ENCODE data around the gene PITPNC1.

The PITPNC1 gene

DNA sequence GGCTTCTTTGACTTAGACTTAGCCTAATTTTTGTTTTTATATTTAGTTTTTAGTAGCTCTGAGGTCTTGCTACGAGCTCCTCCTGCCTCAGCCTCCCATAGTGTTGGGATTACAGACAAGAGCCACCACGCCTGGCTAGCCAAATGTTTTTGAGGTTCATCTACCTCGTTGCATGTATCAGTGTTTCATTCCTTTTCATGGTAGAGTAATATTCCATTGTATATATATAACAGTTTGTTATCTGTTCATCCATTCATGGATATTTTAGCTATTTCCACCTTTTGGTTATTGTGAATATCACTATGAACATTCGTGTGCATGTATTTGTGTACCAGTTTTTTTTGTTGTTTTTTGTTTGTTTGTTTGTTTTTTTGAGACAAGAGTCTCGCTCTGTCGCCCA is 352.8 kb downstream of the PITPNC1 start:
- no peak for TF ChIP-seq CTCF (conservative IDR thresholded peaks at IDR 0.05; ENCODE audit: low read depth, low read length)
- no peaks in the 10 kb centered on the region for H3K4me1 ChIP-seq (ENCODE audit: low read depth, poor library complexity, severe bottlenecking)
- H3K36me3 ChIP-seq (ENCODE audit: insufficient read depth), result peaks cover 24% of the 10 kb centered on the region; the same call in 1 of the 2 replicates
- H3K4me2 ChIP-seq, result no peak overlapping the region
- H3K27me3 ChIP-seq (ENCODE audit: insufficient read depth, low read depth), result no peaks in the 10 kb centered on the region
- H3K79me2 ChIP-seq (ENCODE audit: insufficient read depth, low read depth), result peaks cover 7% of the 10 kb centered on the region; the same call in 1 of the 2 replicates
- no peak overlapping the region for H3K27ac ChIP-seq
- no peak overlapping the region for H2AFZ ChIP-seq (ENCODE audit: low read depth)
- H4K20me1 ChIP-seq (ENCODE audit: insufficient read depth), result no peaks in the 10 kb centered on the region
- no peak overlapping the region for H3K9ac ChIP-seq
- H3K4me3 ChIP-seq (IDR thresholded peaks at IDR 0.05; ENCODE audit: insufficient read depth, low read depth, low read length), result no peak overlapping the region

- Histone ChIP-seq H4K20me1 (ENCODE audit: insufficient read depth) (no peaks in the 10 kb centered on the region), H3K27me3 (ENCODE audit: insufficient read depth, low read depth) (no peaks in the 10 kb centered on the region), H3K4me3 (IDR thresholded peaks at IDR 0.05; ENCODE audit: insufficient read depth, low read depth, low read length) (no peak overlapping the region), H3K4me2 (no peak overlapping the region), H3K4me1 (ENCODE audit: low read depth, poor library complexity, severe bottlenecking) (no peaks in the 10 kb centered on the region), H3K27ac (no peak overlapping the region), H3K9ac (no peak overlapping the region), H3K36me3 (ENCODE audit: insufficient read depth) (peaks cover 27% of the 10 kb centered on the region; the same call in 1 of the 2 replicates), H2AFZ (ENCODE audit: low read depth) (no peak overlapping the region), H3K79me2 (ENCODE audit: insufficient read depth, low read depth) (peaks cover 7% of the 10 kb centered on the region; the same call in 1 of the 2 replicates)
- TF ChIP-seq CTCF (conservative IDR thresholded peaks at IDR 0.05; ENCODE audit: low read depth, low read length), result no peak
Measured at GRCh38 chr17:67730731-67731130, 353.6 kb downstream of the PITPNC1 start.

DNA sequence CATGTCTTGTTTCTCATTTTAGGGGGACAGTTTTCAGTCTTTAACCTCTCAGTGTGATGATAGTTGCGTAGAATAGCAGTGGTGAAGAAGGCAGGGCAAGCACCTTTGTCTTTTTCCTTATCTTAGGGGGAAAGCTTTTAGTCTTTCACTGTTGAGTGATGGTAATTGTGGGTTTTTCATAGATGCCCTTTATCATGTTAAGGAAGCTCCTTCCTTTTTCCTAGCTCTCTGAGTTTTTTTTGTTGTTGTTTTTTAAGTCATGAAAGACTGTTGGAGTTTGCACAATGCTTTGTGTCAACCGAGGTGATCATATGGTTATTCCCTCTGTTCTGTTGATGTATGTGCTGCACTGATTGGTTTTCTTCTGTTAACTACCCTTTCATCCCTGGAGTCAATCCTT is 356.4 kb downstream of the PITPNC1 start:
- Histone ChIP-seq H3K9ac (no peak overlapping the region), H3K36me3 (ENCODE audit: insufficient read depth) (peaks cover 30% of the 10 kb centered on the region; the same call in 1 of the 2 replicates), H3K27me3 (ENCODE audit: insufficient read depth, low read depth) (no peaks in the 10 kb centered on the region), H3K4me2 (no peak overlapping the region), H3K27ac (no peak overlapping the region), H3K4me1 (ENCODE audit: low read depth, poor library complexity, severe bottlenecking) (no peaks in the 10 kb centered on the region), H3K4me3 (IDR thresholded peaks at IDR 0.05; ENCODE audit: insufficient read depth, low read depth, low read length) (no peak overlapping the region), H2AFZ (ENCODE audit: low read depth) (no peak overlapping the region), H4K20me1 (ENCODE audit: insufficient read depth) (no peaks in the 10 kb centered on the region), H3K79me2 (ENCODE audit: insufficient read depth, low read depth) (peaks cover 7% of the 10 kb centered on the region; the same call in 1 of the 2 replicates)
- no peak for TF ChIP-seq CTCF (conservative IDR thresholded peaks at IDR 0.05; ENCODE audit: low read depth, low read length)

DNA sequence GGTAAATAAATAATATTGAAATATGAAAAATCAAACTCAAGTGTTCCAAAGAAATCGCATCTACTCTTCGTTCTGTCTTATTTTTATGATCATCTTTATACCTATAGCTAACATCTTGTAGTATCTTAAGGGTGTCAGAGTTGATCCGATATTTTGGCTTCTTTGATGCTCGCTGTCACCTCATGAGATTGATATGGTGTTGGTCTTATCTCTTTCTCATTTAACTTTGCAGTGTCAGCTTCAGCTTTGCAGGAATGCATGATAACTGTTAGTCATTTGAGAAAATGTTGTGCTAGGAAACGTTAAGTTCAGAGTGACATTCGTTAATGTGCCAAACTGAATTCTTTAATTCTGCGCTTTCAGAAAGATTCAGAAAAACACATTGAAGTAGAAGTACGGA is 360.1 kb downstream of the PITPNC1 start:
- Histone ChIP-seq H3K27me3 (ENCODE audit: insufficient read depth, low read depth) (no peaks in the 10 kb centered on the region), H2AFZ (ENCODE audit: low read depth) (no peak overlapping the region), H3K4me3 (IDR thresholded peaks at IDR 0.05; ENCODE audit: insufficient read depth, low read depth, low read length) (no peak overlapping the region), H3K4me1 (ENCODE audit: low read depth, poor library complexity, severe bottlenecking) (no peaks in the 10 kb centered on the region), H3K79me2 (ENCODE audit: insufficient read depth, low read depth) (peaks cover 7% of the 10 kb centered on the region; the same call in 1 of the 2 replicates), H3K27ac (no peak overlapping the region), H4K20me1 (ENCODE audit: insufficient read depth) (no peaks in the 10 kb centered on the region), H3K9ac (no peak overlapping the region), H3K4me2 (no peak overlapping the region), H3K36me3 (ENCODE audit: insufficient read depth) (peaks cover 51% of the 10 kb centered on the region; the same call in 1 of the 2 replicates)
- TF ChIP-seq CTCF (conservative IDR thresholded peaks at IDR 0.05; ENCODE audit: low read depth, low read length), result no peak
